ENCODE measurements around the gene ZNF622. TPM values are rescaled to one million over a fixed set of nuclear protein-coding genes. Genes with fewer than 3 reads are reported as not detected.

Gene ZNF622
- total and polyA plus RNA-seq, 10 of the 15 experiments (the other 5 are each of a cell fraction or from before 2014, with no cell fraction given): 9.0 to 60.3 (median 31.0) TPM

DNA sequence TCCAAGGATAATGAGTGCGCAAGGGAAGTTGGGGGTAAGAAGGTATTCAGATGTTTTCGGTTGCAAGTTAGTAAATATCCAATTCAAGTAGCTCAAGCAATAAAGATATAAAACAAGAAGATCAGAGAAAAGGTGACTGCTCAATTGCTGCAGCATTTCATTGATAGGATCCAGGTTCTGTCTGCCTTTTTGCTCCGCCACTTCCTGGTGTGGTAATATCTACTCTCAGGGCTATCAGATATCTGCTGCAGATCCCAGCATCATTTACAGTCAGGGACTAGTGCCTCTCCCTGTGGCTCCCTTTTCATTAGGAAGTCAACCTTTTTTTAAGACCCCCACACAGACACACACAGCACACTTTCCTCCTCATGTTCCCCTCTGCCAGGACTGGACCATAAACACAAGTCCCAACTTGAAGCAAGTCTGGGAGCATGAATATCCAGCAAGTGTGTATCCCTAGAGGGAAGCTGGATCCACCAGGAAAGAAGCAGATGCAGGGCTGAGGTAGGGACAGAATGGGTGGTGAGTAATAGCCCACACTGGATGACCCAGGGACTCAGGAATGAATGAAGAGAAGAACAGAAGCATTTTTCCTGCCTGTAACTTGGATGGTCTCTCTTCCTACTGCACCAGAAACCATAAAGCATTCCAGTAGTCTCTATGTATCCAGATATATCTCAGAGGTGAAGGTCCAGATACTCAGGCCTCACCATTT, 53.7 kb downstream of the ZNF622 start (continued):
- TF ChIP-seq, protein P1, sequence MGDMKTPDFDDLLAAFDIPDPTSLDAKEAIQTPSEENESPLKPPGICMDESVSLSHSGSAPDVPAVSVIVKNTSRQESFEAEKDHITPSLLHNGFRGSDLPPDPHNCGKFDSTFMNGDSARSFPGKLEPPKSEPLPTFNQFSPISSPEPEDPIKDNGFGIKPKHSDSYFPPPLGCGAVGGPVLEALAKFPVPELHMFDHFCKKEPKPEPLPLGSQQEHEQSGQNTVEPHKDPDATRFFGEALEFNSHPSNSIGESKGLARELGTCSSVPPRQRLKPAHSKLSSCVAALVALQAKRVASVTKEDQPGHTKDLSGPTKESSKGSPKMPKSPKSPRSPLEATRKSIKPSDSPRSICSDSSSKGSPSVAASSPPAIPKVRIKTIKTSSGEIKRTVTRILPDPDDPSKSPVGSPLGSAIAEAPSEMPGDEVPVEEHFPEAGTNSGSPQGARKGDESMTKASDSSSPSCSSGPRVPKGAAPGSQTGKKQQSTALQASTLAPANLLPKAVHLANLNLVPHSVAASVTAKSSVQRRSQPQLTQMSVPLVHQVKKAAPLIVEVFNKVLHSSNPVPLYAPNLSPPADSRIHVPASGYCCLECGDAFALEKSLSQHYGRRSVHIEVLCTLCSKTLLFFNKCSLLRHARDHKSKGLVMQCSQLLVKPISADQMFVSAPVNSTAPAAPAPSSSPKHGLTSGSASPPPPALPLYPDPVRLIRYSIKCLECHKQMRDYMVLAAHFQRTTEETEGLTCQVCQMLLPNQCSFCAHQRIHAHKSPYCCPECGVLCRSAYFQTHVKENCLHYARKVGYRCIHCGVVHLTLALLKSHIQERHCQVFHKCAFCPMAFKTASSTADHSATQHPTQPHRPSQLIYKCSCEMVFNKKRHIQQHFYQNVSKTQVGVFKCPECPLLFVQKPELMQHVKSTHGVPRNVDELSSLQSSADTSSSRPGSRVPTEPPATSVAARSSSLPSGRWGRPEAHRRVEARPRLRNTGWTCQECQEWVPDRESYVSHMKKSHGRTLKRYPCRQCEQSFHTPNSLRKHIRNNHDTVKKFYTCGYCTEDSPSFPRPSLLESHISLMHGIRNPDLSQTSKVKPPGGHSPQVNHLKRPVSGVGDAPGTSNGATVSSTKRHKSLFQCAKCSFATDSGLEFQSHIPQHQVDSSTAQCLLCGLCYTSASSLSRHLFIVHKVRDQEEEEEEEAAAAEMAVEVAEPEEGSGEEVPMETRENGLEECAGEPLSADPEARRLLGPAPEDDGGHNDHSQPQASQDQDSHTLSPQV (IDR thresholded peaks at IDR 0.05): no peak
- TF ChIP-seq RAD21 (IDR thresholded peaks at IDR 0.05; ENCODE audit: insufficient read depth, low read depth, low read length) (no peak), JUNB (IDR thresholded peaks at IDR 0.05) (no peak), CBFB (IDR thresholded peaks at IDR 0.05; ENCODE audit: low read depth) (no peak), CREB1 (IDR thresholded peaks at IDR 0.05; ENCODE audit: low read depth) (no peak)

DNA sequence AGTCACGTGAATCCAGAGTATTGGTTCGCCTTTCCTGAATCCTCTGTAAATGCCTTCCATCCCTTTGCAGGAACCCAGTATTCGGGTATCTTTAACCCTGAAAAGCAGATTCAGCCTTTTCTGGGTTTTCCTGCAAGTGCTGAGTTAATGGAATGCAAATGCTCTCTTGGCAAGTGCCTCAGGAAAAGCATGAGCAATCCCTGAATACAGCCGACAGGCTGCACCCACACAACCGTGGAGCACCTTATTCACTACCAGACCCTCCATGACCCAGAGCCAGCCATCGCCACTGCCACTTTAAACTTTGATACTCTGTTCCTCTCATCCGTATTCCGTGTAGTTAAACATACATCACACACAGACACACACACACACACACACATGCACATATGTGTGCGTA, 54.4 kb downstream of the ZNF622 start:
- no TSS peak for BruUV-seq (replicated peaks)
- Histone ChIP-seq H3K36me3 (ENCODE audit: control insufficient read depth in 2 of 2, insufficient read depth in 2 of 2, low read length in 1 of 2) (no peaks in the 10 kb centered on the region), H2AFZ (ENCODE audit: control insufficient read depth, low read depth, low read length) (no peak overlapping the region), H3K4me1 (ENCODE audit: control insufficient read depth, insufficient read depth, low read length) (no peaks in the 10 kb centered on the region), H3K9me3 (replicated peaks; ENCODE audit: control insufficient read depth, insufficient read depth, low read length) (no peaks in the 10 kb centered on the region), H3K27me3 (replicated peaks in 1 of 2; ENCODE audit: control insufficient read depth in 2 of 2, insufficient read depth in 2 of 2, low read length in 1 of 2) (no peaks in the 10 kb centered on the region), H3K4me2 (ENCODE audit: control insufficient read depth, insufficient read depth) (no peak overlapping the region), H3K9ac (ENCODE audit: control insufficient read depth, insufficient read depth, low read length) (no peak overlapping the region), H3K27ac (ENCODE audit: control insufficient read depth, insufficient read depth) (no peak overlapping the region), H4K20me1 (ENCODE audit: control insufficient read depth, insufficient read depth) (no peaks in the 10 kb centered on the region), H3K79me2 (ENCODE audit: control insufficient read depth, insufficient read depth, low read length) (no peaks in the 10 kb centered on the region), H3K4me3 (no peak overlapping the region)
- DNase-seq (ENCODE audit: low read depth, low spot score) (no peak), FAIRE-seq (no peak), ATAC-seq (no peak)
- intact Hi-C loops (cut with micrococcal nuclease; ENCODE audit: unreplicated experiment) (no loop called here), in situ Hi-C loops (cut with MboI) (no loop called here)
- TF ChIP-seq STAT3 (IDR thresholded peaks at IDR 0.05; ENCODE audit: low read depth, low read length): no peak
- TF ChIP-seq SRF (IDR thresholded peaks at IDR 0.05; ENCODE audit: low read depth in 2 of 2, low read length in 2 of 2): no peak
- no peak for TF ChIP-seq ZNF274 (IDR thresholded peaks at IDR 0.05; ENCODE audit: insufficient read depth, insufficient read length)
- no peak for TF ChIP-seq SREBF2 (IDR thresholded peaks at IDR 0.05; ENCODE audit: low read length)
- TF ChIP-seq, protein P2, sequence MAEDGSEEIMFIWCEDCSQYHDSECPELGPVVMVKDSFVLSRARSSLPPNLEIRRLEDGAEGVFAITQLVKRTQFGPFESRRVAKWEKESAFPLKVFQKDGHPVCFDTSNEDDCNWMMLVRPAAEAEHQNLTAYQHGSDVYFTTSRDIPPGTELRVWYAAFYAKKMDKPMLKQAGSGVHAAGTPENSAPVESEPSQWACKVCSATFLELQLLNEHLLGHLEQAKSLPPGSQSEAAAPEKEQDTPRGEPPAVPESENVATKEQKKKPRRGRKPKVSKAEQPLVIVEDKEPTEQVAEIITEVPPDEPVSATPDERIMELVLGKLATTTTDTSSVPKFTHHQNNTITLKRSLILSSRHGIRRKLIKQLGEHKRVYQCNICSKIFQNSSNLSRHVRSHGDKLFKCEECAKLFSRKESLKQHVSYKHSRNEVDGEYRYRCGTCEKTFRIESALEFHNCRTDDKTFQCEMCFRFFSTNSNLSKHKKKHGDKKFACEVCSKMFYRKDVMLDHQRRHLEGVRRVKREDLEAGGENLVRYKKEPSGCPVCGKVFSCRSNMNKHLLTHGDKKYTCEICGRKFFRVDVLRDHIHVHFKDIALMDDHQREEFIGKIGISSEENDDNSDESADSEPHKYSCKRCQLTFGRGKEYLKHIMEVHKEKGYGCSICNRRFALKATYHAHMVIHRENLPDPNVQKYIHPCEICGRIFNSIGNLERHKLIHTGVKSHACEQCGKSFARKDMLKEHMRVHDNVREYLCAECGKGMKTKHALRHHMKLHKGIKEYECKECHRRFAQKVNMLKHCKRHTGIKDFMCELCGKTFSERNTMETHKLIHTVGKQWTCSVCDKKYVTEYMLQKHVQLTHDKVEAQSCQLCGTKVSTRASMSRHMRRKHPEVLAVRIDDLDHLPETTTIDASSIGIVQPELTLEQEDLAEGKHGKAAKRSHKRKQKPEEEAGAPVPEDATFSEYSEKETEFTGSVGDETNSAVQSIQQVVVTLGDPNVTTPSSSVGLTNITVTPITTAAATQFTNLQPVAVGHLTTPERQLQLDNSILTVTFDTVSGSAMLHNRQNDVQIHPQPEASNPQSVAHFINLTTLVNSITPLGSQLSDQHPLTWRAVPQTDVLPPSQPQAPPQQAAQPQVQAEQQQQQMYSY (CRISPR knock-in tag; IDR thresholded peaks at IDR 0.05): no peak
- TF ChIP-seq CBFB (IDR thresholded peaks at IDR 0.05; ENCODE audit: low read depth): no peak
- no peak for TF ChIP-seq POU2F2 (IDR thresholded peaks at IDR 0.05; ENCODE audit: borderline replicate concordance, low read depth, low read length)
- 43% methylated on average over 9 of the region's 9 CpGs for WGBS (ENCODE audit: insufficient coverage, insufficient replicate concordance, low lambda C conversion rate, missing lambda C conversion rate)
- SMC1A ChIA-PET (ENCODE audit: uncharacterized antibody, unreplicated experiment): no interaction called here
- RAD21 ChIA-PET (ENCODE audit: unreplicated experiment): no interaction called here
- POLR2A ChIA-PET: no interaction called here
- CTCF ChIA-PET: no interaction called here

Data from GM12878 (cell line).